ENCODE measurements around the gene TBCE. TPM values are rescaled to one million over a fixed set of nuclear protein-coding genes. Genes with fewer than 3 reads are reported as not detected.
A peak's percentile ranks its signal among the peaks of the same experiment; 100 is the strongest.

Gene TBCE
- polyA plus RNA-seq (2013) = 34.6 TPM

GRCh38 chr1:235367000-235367908 lies at the start of gene TBCE:
TSS of gene TBCE (plus strand) at chr1:235367427. CDS start at chr1:235380050, 12,623 bp downstream.
- WGBS (ENCODE audit: insufficient coverage) = 0% methylated on average over 30 of the region's 38 CpGs
- no peaks in the 10 kb centered on the region for H3K9me3 ChIP-seq (ENCODE audit: control extremely low read depth in 1 of 5, control insufficient read depth in 4 of 5, insufficient read depth in 2 of 5, low read depth in 1 of 5, low read length in 4 of 5)
- ChIA-PET CTCF (interaction anchor here (1.0 to 1.7 kb wide), 5 partner anchors 9 to 49 kb away, joined by 3 to 4 read pairs (median 3); partner anchors contain the start of gene GGPS1), POLR2A (interaction anchor here (0.5 to 0.6 kb wide), 6 partner anchors 9 to 756 kb away, joined by 4 to 6 read pairs (median 4); no protein-coding TSS in a partner anchor)
- peaks cover 4 to 11% (median 8%) of the 10 kb centered on the region in 4 experiments for H3K4me1 ChIP-seq (ENCODE audit: control extremely low read depth in 1 of 4, control insufficient read depth in 4 of 4, insufficient read depth in 4 of 4, low read length in 3 of 4)
- peak within 1 kb of the TSS; percentile 78 to 99 (median 96) for H3K4me3 ChIP-seq (ENCODE audit: control insufficient read depth in 1 of 7, extremely low read depth in 1 of 7, insufficient read depth in 4 of 7, low read depth in 2 of 7, low read length in 6 of 7)
- no peaks in the 10 kb centered on the region for H3K27me3 ChIP-seq (replicated peaks in 2 of 5; ENCODE audit: control insufficient read depth in 4 of 5, insufficient read depth in 5 of 5, low read length in 4 of 5)
- peaks cover 0 to 6% (median 0%) of the 10 kb centered on the region in 4 experiments for H3K36me3 ChIP-seq (ENCODE audit: control insufficient read depth in 4 of 4, insufficient read depth in 4 of 4, low read length in 3 of 4)
- peak; percentile 90 to 95 (median 95) for DNase-seq
- H3K27ac ChIP-seq (ENCODE audit: insufficient read depth in 1 of 2, low read depth in 1 of 2, low read length in 2 of 2, poor library complexity in 1 of 2, severe bottlenecking in 2 of 2) = peak within 1 kb of the TSS; percentile 46 to 85

GRCh38 chr1:235319255-235319654 lies 48.0 kb upstream of the TBCE start:
- 86% methylated on average over 1 of the region's 2 CpGs for WGBS (ENCODE audit: insufficient coverage)
- Histone ChIP-seq H3K36me3 (ENCODE audit: control insufficient read depth in 4 of 4, insufficient read depth in 4 of 4, low read length in 3 of 4) (peaks cover 0 to 28% (median 14%) of the 10 kb centered on the region in 4 experiments), H3K27ac (ENCODE audit: insufficient read depth in 1 of 2, low read depth in 1 of 2, low read length in 2 of 2, poor library complexity in 1 of 2, severe bottlenecking in 2 of 2) (peak overlapping the region in 1 of 2 experiments; percentile 11), H3K4me1 (ENCODE audit: control extremely low read depth in 1 of 4, control insufficient read depth in 4 of 4, insufficient read depth in 4 of 4, low read length in 3 of 4) (peaks cover 0 to 13% (median 5%) of the 10 kb centered on the region in 4 experiments), H3K4me3 (ENCODE audit: control insufficient read depth in 1 of 7, extremely low read depth in 1 of 7, insufficient read depth in 4 of 7, low read depth in 2 of 7, low read length in 6 of 7) (no peak overlapping the region), H3K27me3 (replicated peaks in 2 of 5; ENCODE audit: control insufficient read depth in 4 of 5, insufficient read depth in 5 of 5, low read length in 4 of 5) (no peaks in the 10 kb centered on the region), H3K9me3 (ENCODE audit: control extremely low read depth in 1 of 5, control insufficient read depth in 4 of 5, insufficient read depth in 2 of 5, low read depth in 1 of 5, low read length in 4 of 5) (no peaks in the 10 kb centered on the region)
- POLR2A ChIA-PET = no interaction called here
- CTCF ChIA-PET = interaction anchor here (0.6 to 1.2 kb wide), 2 partner anchors 11 to 28 kb away, joined by 3 read pairs; no protein-coding TSS in a partner anchor
- no peak for DNase-seq

GRCh38 chr1:235320521-235321179 lies 46.6 kb upstream of the TBCE start:
- H3K27me3 ChIP-seq (replicated peaks in 2 of 5; ENCODE audit: control insufficient read depth in 4 of 5, insufficient read depth in 5 of 5, low read length in 4 of 5) = no peaks in the 10 kb centered on the region
- CTCF ChIA-PET = no interaction called here
- DNase-seq = no peak

GRCh38 chr1:235324296-235324695 lies 42.9 kb upstream of the TBCE start:
- Histone ChIP-seq H3K4me1 (ENCODE audit: control extremely low read depth in 1 of 4, control insufficient read depth in 4 of 4, insufficient read depth in 4 of 4, low read length in 3 of 4) (peaks cover 12 to 31% (median 21%) of the 10 kb centered on the region in 4 experiments), H3K27me3 (replicated peaks in 2 of 5; ENCODE audit: control insufficient read depth in 4 of 5, insufficient read depth in 5 of 5, low read length in 4 of 5) (no peaks in the 10 kb centered on the region), H3K36me3 (ENCODE audit: control insufficient read depth in 4 of 4, insufficient read depth in 4 of 4, low read length in 3 of 4) (peaks cover 0 to 19% (median 11%) of the 10 kb centered on the region in 4 experiments), H3K4me3 (ENCODE audit: control insufficient read depth in 1 of 7, extremely low read depth in 1 of 7, insufficient read depth in 4 of 7, low read depth in 2 of 7, low read length in 6 of 7) (peak overlapping the region in 1 of 7 experiments; percentile 5), H3K9me3 (ENCODE audit: control extremely low read depth in 1 of 5, control insufficient read depth in 4 of 5, insufficient read depth in 2 of 5, low read depth in 1 of 5, low read length in 4 of 5) (no peaks in the 10 kb centered on the region), H3K27ac (ENCODE audit: insufficient read depth in 1 of 2, low read depth in 1 of 2, low read length in 2 of 2, poor library complexity in 1 of 2, severe bottlenecking in 2 of 2) (no peak overlapping the region)
- POLR2A ChIA-PET = no interaction called here
- 100% methylated on average over 2 of the region's 5 CpGs for WGBS (ENCODE audit: insufficient coverage)
- CTCF ChIA-PET = interaction anchor here (0.7 to 1.5 kb wide), 7 partner anchors 13 to 92 kb away, joined by 3 to 6 read pairs (median 3); no protein-coding TSS in a partner anchor
- DNase-seq = no peak

More at GRCh38 chr1:235320521-235321179, 46.6 kb upstream of the TBCE start:
- POLR2A ChIA-PET = no interaction called here
- peaks cover 0 to 28% (median 14%) of the 10 kb centered on the region in 4 experiments for H3K36me3 ChIP-seq (ENCODE audit: control insufficient read depth in 4 of 4, insufficient read depth in 4 of 4, low read length in 3 of 4)
- no peak overlapping the region for H3K4me3 ChIP-seq (ENCODE audit: control insufficient read depth in 1 of 7, extremely low read depth in 1 of 7, insufficient read depth in 4 of 7, low read depth in 2 of 7, low read length in 6 of 7)
- H3K4me1 ChIP-seq (ENCODE audit: control extremely low read depth in 1 of 4, control insufficient read depth in 4 of 4, insufficient read depth in 4 of 4, low read length in 3 of 4) = peaks cover 5 to 22% (median 15%) of the 10 kb centered on the region in 4 experiments
- no peaks in the 10 kb centered on the region for H3K9me3 ChIP-seq (ENCODE audit: control extremely low read depth in 1 of 5, control insufficient read depth in 4 of 5, insufficient read depth in 2 of 5, low read depth in 1 of 5, low read length in 4 of 5)
- WGBS (ENCODE audit: insufficient coverage) = 94% methylated on average over 6 of the region's 6 CpGs
- H3K27ac ChIP-seq (ENCODE audit: insufficient read depth in 1 of 2, low read depth in 1 of 2, low read length in 2 of 2, poor library complexity in 1 of 2, severe bottlenecking in 2 of 2) = no peak overlapping the region

GRCh38 chr1:235325139-235325538 lies 42.1 kb upstream of the TBCE start:
- H3K4me3 ChIP-seq (ENCODE audit: control insufficient read depth in 1 of 7, extremely low read depth in 1 of 7, insufficient read depth in 4 of 7, low read depth in 2 of 7, low read length in 6 of 7) = peak overlapping the region in 5 of 7 experiments; percentile 46 to 99 (median 92)
- ChIA-PET CTCF (interaction anchor here (0.7 to 1.5 kb wide), 6 partner anchors 14 to 91 kb away, joined by 3 to 6 read pairs (median 3); no protein-coding TSS in a partner anchor), POLR2A (interaction anchor here (0.8 kb wide), 1 partner anchor 29 kb away, joined by 3 read pairs; no protein-coding TSS in a partner anchor)
- WGBS (ENCODE audit: insufficient coverage) = no CpG with 5 or more reads among the region's 3 CpGs
- H3K27ac ChIP-seq (ENCODE audit: insufficient read depth in 1 of 2, low read depth in 1 of 2, low read length in 2 of 2, poor library complexity in 1 of 2, severe bottlenecking in 2 of 2) = peak overlapping the region; percentile 20 to 71
- no peak for DNase-seq
- H3K27me3 ChIP-seq (replicated peaks in 2 of 5; ENCODE audit: control insufficient read depth in 4 of 5, insufficient read depth in 5 of 5, low read length in 4 of 5) = no peaks in the 10 kb centered on the region
- H3K4me1 ChIP-seq (ENCODE audit: control extremely low read depth in 1 of 4, control insufficient read depth in 4 of 4, insufficient read depth in 4 of 4, low read length in 3 of 4) = peaks cover 18 to 36% (median 28%) of the 10 kb centered on the region in 4 experiments
- peaks cover 0 to 14% (median 11%) of the 10 kb centered on the region in 4 experiments for H3K36me3 ChIP-seq (ENCODE audit: control insufficient read depth in 4 of 4, insufficient read depth in 4 of 4, low read length in 3 of 4)
- H3K9me3 ChIP-seq (ENCODE audit: control extremely low read depth in 1 of 5, control insufficient read depth in 4 of 5, insufficient read depth in 2 of 5, low read depth in 1 of 5, low read length in 4 of 5) = no peaks in the 10 kb centered on the region

- Histone ChIP-seq H3K4me3 (ENCODE audit: control insufficient read depth in 1 of 7, extremely low read depth in 1 of 7, insufficient read depth in 4 of 7, low read depth in 2 of 7, low read length in 6 of 7) (peak overlapping the region in 6 of 7 experiments; percentile 28 to 99 (median 94)), H3K27ac (ENCODE audit: insufficient read depth in 1 of 2, low read depth in 1 of 2, low read length in 2 of 2, poor library complexity in 1 of 2, severe bottlenecking in 2 of 2) (peak overlapping the region in 1 of 2 experiments; percentile 96), H3K27me3 (replicated peaks in 2 of 5; ENCODE audit: control insufficient read depth in 4 of 5, insufficient read depth in 5 of 5, low read length in 4 of 5) (no peaks in the 10 kb centered on the region), H3K9me3 (ENCODE audit: control extremely low read depth in 1 of 5, control insufficient read depth in 4 of 5, insufficient read depth in 2 of 5, low read depth in 1 of 5, low read length in 4 of 5) (no peaks in the 10 kb centered on the region), H3K36me3 (ENCODE audit: control insufficient read depth in 4 of 4, insufficient read depth in 4 of 4, low read length in 3 of 4) (peaks cover 0 to 9% (median 5%) of the 10 kb centered on the region in 4 experiments), H3K4me1 (ENCODE audit: control extremely low read depth in 1 of 4, control insufficient read depth in 4 of 4, insufficient read depth in 4 of 4, low read length in 3 of 4) (peaks cover 19 to 43% (median 31%) of the 10 kb centered on the region in 4 experiments)
- WGBS (ENCODE audit: insufficient coverage) = no CpG with 5 or more reads among the region's 2 CpGs
- DNase-seq = no peak
- ChIA-PET CTCF (interaction anchor here (1.4 kb wide), 1 partner anchor 15 kb away, joined by 3 read pairs; no protein-coding TSS in a partner anchor), POLR2A (no interaction called here)
These were observed 41.4 kb upstream of the TBCE start for GRCh38 chr1:235325854-235326253.
